Parathyroid adenoma (tissue), 2 donors: ENCODE measurements around the gene ASPRV1.

Experiments
- H2AFZ ChIP-seq: fragments of 300-600 bp; sonication (generic); one replicate; pipeline ENCODE4 v1.7.0; 2017; ENCODE audit warnings: antibody characterized with exemption, mild to moderate bottlenecking
- H3K27ac ChIP-seq: fragments of 300-600 bp; sonication (generic); one replicate; pipeline ENCODE4 v1.7.0; 2017
- H3K27me3 ChIP-seq: fragments of 300-600 bp; sonication (generic); one replicate; pipeline ENCODE4 v1.7.0; 2017; ENCODE audit warnings: low read length; ENCODE audit not compliant: control insufficient read depth, insufficient read depth
- H3K36me3 ChIP-seq: fragments of 300-600 bp; sonication (generic); one replicate; pipeline ENCODE4 v1.7.0; 2017; ENCODE audit warnings: low read length; ENCODE audit not compliant: control insufficient read depth, insufficient read depth
- H3K4me1 ChIP-seq: fragments of 300-600 bp; sonication (generic); one replicate; pipeline ENCODE4 v1.7.0; 2017; ENCODE audit warnings: control low read depth
- H3K4me2 ChIP-seq: fragments of 300-600 bp; sonication (generic); one replicate; pipeline ENCODE4 v1.7.0; 2017; ENCODE audit warnings: low read length
- H3K4me3 ChIP-seq: fragments of 300-600 bp; sonication (generic); one replicate; pipeline ENCODE4 v1.7.0; 2017; ENCODE audit warnings: low read depth, low read length
- H3K79me2 ChIP-seq: fragments of 300-600 bp; sonication (generic); one replicate; pipeline ENCODE4 v1.7.0; 2017; ENCODE audit warnings: control low read depth
- H3K9ac ChIP-seq: fragments of 300-600 bp; sonication (generic); one replicate; pipeline ENCODE4 v1.7.0; 2017; ENCODE audit warnings: mild to moderate bottlenecking
- H3K9me3 ChIP-seq: fragments of 300-600 bp; sonication (generic); one replicate; pipeline ENCODE4 v1.7.0; 2017; ENCODE audit warnings: low read length; ENCODE audit not compliant: control insufficient read depth
- TF ChIP-seq, protein P1 (sequence below): fragments of 300-600 bp; sonication (generic); IDR thresholded peaks from one replicate; pipeline ENCODE4 v1.7.0; 2017; ENCODE audit warnings: antibody characterized with exemption, mild to moderate bottlenecking
- donor health status: primary hyperparathyroidism.

ASPRV1 gene

GRCh38 chr2:69937968-69938367 lies 23.5 kb downstream of the ASPRV1 start:
- no peaks in the 10 kb centered on the region for H3K36me3 ChIP-seq

GRCh38 chr2:69936906-69937305 lies 24.5 kb downstream of the ASPRV1 start:
- no peak overlapping the region for H3K4me3 ChIP-seq
- H2AFZ ChIP-seq: no peak overlapping the region
- H3K4me1 ChIP-seq: no peaks in the 10 kb centered on the region
- no peak overlapping the region for H3K4me2 ChIP-seq
- H3K79me2 ChIP-seq: no peaks in the 10 kb centered on the region
- TF ChIP-seq, protein P1, sequence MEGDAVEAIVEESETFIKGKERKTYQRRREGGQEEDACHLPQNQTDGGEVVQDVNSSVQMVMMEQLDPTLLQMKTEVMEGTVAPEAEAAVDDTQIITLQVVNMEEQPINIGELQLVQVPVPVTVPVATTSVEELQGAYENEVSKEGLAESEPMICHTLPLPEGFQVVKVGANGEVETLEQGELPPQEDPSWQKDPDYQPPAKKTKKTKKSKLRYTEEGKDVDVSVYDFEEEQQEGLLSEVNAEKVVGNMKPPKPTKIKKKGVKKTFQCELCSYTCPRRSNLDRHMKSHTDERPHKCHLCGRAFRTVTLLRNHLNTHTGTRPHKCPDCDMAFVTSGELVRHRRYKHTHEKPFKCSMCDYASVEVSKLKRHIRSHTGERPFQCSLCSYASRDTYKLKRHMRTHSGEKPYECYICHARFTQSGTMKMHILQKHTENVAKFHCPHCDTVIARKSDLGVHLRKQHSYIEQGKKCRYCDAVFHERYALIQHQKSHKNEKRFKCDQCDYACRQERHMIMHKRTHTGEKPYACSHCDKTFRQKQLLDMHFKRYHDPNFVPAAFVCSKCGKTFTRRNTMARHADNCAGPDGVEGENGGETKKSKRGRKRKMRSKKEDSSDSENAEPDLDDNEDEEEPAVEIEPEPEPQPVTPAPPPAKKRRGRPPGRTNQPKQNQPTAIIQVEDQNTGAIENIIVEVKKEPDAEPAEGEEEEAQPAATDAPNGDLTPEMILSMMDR: no peak
- no peak overlapping the region for H3K9ac ChIP-seq
- H3K27me3 ChIP-seq: no peaks in the 10 kb centered on the region
- H3K9me3 ChIP-seq: no peaks in the 10 kb centered on the region
- no peak overlapping the region for H3K27ac ChIP-seq
- no peaks in the 10 kb centered on the region for H3K36me3 ChIP-seq

More at GRCh38 chr2:69937968-69938367, 23.5 kb downstream of the ASPRV1 start:
- no peak overlapping the region for H3K27ac ChIP-seq
- no peaks in the 10 kb centered on the region for H3K27me3 ChIP-seq
- no peak overlapping the region for H2AFZ ChIP-seq
- H3K4me3 ChIP-seq: no peak overlapping the region
- no peaks in the 10 kb centered on the region for H3K9me3 ChIP-seq
- H3K79me2 ChIP-seq: no peaks in the 10 kb centered on the region
- no peak overlapping the region for H3K4me2 ChIP-seq
- TF ChIP-seq, protein P1: no peak
- H3K4me1 ChIP-seq: no peaks in the 10 kb centered on the region
- no peak overlapping the region for H3K9ac ChIP-seq

GRCh38 chr2:69935011-69935410 lies 26.4 kb downstream of the ASPRV1 start:
- TF ChIP-seq, protein P1: no peak
- Histone ChIP-seq H3K27me3 (no peaks in the 10 kb centered on the region), H3K4me1 (no peaks in the 10 kb centered on the region), H3K79me2 (no peaks in the 10 kb centered on the region), H3K4me3 (no peak overlapping the region), H3K27ac (no peak overlapping the region), H3K36me3 (no peaks in the 10 kb centered on the region), H2AFZ (no peak overlapping the region), H3K4me2 (no peak overlapping the region), H3K9ac (no peak overlapping the region), H3K9me3 (no peaks in the 10 kb centered on the region)

DNA sequence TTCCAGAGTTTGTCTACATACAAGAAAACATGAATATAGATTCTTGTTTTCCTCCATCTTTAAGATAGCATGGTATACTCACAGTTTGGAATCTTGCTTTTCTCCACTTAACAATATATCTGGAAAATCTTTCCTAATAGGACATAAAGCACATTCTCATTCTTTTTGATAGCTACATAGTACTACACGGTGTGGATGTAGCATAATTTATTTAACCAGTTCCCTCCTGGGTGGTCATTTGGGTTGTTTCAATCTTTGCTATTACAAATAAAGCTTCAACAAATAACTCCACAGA lies 26.9 kb downstream of the ASPRV1 start:
- Histone ChIP-seq H3K9me3 (no peaks in the 10 kb centered on the region), H3K27me3 (no peaks in the 10 kb centered on the region), H3K4me3 (no peak overlapping the region), H3K79me2 (no peaks in the 10 kb centered on the region), H3K4me2 (no peak overlapping the region), H3K27ac (no peak overlapping the region), H3K36me3 (no peaks in the 10 kb centered on the region), H3K9ac (no peak overlapping the region), H3K4me1 (no peaks in the 10 kb centered on the region), H2AFZ (no peak overlapping the region)
- TF ChIP-seq, protein P1: no peak

DNA sequence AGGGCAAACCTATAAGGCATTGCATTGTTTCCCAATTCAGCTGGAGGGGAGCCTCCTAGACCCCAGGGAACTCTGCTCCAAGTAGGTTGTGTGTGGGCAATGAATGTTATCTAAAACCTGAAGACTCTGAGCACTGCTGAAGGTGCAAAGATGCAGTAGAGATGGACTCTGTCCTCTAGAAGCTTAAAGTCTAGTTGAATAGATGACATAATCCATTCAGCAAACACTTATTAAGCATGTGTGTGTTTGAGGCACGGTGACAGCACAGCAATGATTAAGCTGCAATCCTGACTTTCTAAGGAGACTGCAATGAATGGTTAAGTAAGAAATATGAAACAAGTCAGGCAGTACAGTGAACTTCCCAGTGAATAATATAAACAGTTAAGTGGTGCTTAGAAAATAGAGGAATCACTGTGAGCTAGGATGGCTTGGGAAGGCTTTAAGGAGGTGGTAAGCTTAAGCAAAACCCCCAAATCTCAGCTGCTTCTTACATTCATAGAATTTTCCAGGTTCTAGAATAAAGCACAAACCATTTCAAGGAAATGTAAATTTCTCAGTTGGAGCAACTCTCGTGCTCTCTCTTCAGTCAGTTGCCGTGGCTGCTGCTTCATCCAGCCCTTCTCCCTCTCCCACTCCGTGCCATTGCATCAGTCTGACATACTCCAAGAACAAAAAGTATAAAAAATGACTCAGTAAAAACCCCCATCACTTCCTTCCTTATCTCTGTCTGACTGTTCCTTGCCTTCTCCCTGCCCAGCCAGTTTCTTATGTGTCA lies 27.4 kb downstream of the ASPRV1 start:
- no peak overlapping the region for H3K27ac ChIP-seq
- H3K9me3 ChIP-seq: no peaks in the 10 kb centered on the region
- H2AFZ ChIP-seq: no peak overlapping the region
- H3K36me3 ChIP-seq: no peaks in the 10 kb centered on the region
- TF ChIP-seq, protein P1: no peak
- no peak overlapping the region for H3K4me3 ChIP-seq
- no peaks in the 10 kb centered on the region for H3K79me2 ChIP-seq
- no peaks in the 10 kb centered on the region for H3K27me3 ChIP-seq
- no peaks in the 10 kb centered on the region for H3K4me1 ChIP-seq
- H3K4me2 ChIP-seq: no peak overlapping the region
- H3K9ac ChIP-seq: no peak overlapping the region
